GM06990 (cell line): ENCODE measurements around the gene ATP5PO.

Experiments
- DNase-seq: peaks from one replicate; pipeline ENCODE4 v3.0.0-alpha.2; 2011; ENCODE audit not compliant: insufficient read length; ENCODE audit errors: extremely low read depth
- H3K27me3 ChIP-seq: replicated peaks from 2 replicates; pipeline ENCODE4 v1.6.0; 2011; ENCODE audit warnings: low read length; ENCODE audit not compliant: control insufficient read depth, insufficient read depth
- H3K36me3 ChIP-seq: 2 replicates; pipeline ENCODE4 v1.5.1; 2011; ENCODE audit warnings: low read length; ENCODE audit not compliant: control insufficient read depth, insufficient read depth
- H3K4me3 ChIP-seq: replicated peaks from 2 replicates; pipeline ENCODE4 v1.5.1; 2011; ENCODE audit warnings: low read depth, mild to moderate bottlenecking, control low read depth, low read length
- CTCF ChIP-seq: IDR thresholded peaks from 2 replicates; pipeline ENCODE4 v1.5.1; 2011; ENCODE audit warnings: low read length, control low read depth, mild to moderate bottlenecking, inconsistent platforms; ENCODE audit not compliant: insufficient read depth, poor library complexity, severe bottlenecking

Gene ATP5PO

DNA sequence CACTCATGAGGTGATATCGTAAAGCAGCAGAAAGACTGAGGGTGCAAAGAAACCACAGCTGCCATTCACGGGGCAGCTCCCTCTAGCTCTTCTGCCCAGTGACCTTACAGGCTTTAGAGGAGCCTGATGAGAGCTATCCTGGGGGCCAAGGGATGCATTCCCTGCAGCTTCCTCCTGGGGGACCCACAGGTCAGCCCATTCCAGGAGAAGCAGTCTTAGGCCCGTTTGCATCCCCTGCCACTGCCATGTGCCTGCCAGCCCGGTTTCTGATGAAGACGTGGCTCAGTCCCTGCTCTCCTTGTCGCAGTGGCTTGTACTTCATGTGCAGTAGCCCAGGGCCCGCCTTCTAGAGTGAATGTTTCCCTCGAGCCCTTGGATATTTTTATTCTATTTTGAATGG, 22.8 kb downstream of the ATP5PO start:
- H3K36me3 ChIP-seq = no peaks in the 10 kb centered on the region
- no peaks in the 10 kb centered on the region; the same call in 1 of the 2 replicates for H3K27me3 ChIP-seq
- DNase-seq = no peak
- H3K4me3 ChIP-seq = no peak overlapping the region
- TF ChIP-seq CTCF = no peak

DNA sequence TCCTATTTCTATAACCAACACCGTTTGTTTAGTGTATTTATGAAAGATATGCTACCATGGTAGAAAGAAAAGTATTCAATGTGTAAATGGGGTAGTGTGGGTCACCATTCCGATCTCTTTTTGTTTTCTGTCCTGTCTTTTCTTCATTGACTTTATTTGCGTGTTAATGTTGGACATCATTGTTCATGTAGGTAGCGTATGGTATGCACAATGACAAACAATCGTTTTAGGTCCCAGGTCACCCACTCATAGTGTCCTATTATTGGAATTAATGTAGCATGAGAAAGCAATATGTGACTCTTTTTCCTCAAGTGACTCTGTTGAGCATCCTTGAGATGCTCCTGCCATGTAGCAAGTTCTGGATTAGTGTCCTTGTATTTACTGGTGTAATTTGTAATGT, 25.4 kb downstream of the ATP5PO start:
- no peak for TF ChIP-seq CTCF

GRCh38 chr21:33886321-33886720, 29.3 kb downstream of the ATP5PO start:
- Histone ChIP-seq H3K36me3 (no peaks in the 10 kb centered on the region), H3K27me3 (no peaks in the 10 kb centered on the region; the same call in 1 of the 2 replicates), H3K4me3 (no peak overlapping the region)
- no peak for TF ChIP-seq CTCF
- no peak for DNase-seq

More for the DNA sequence above, 25.4 kb downstream of the ATP5PO start:
- no peak overlapping the region for H3K4me3 ChIP-seq
- no peaks in the 10 kb centered on the region for H3K36me3 ChIP-seq
- no peak for DNase-seq
- H3K27me3 ChIP-seq = no peaks in the 10 kb centered on the region; the same call in 1 of the 2 replicates

DNA sequence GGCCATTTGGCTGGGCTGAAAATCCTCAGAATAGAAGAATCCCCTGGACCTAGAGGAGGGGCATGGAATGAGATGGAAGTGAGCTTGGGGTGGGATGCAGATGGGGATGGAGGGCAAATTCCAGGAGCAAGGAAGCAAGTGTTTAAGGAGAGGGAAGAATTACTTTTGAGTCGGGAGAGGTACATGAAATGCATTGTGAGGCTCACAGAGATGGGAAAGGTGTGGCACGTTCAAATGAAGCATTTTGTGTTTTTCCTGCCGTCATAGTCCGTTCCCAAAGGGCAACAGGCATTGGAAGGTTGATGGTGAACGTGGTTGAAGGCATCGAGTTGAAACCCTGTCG, 30.5 kb downstream of the ATP5PO start:
- DNase-seq = no peak
- Histone ChIP-seq H3K27me3 (no peaks in the 10 kb centered on the region; the same call in 1 of the 2 replicates), H3K36me3 (no peaks in the 10 kb centered on the region), H3K4me3 (no peak overlapping the region)
- TF ChIP-seq CTCF = no peak

GRCh38 chr21:33884376-33885171, 31.0 kb downstream of the ATP5PO start:
- TF ChIP-seq CTCF = no peak
- Histone ChIP-seq H3K27me3 (no peaks in the 10 kb centered on the region; the same call in 1 of the 2 replicates), H3K36me3 (no peaks in the 10 kb centered on the region), H3K4me3 (no peak overlapping the region)
- DNase-seq = no peak
